ENCODE data around the gene OR5B21. TPM values are rescaled to one million over a fixed set of nuclear protein-coding genes. Genes with fewer than 3 reads are reported as not detected.

OR5B21 gene
- total RNA-seq, 4 donors from 2014 or later, result not detected

GRCh38 chr11:58511636-58512035 is 3.7 kb upstream of the OR5B21 start:
- H3K27ac ChIP-seq, result no peak overlapping the region
- no peaks in the 10 kb centered on the region for H3K4me1 ChIP-seq
- H3K9me3 ChIP-seq, result no peaks in the 10 kb centered on the region
- H3K27me3 ChIP-seq, result no peaks in the 10 kb centered on the region
- no peak for DNase-seq
- no peaks in the 10 kb centered on the region for H3K36me3 ChIP-seq
- intact Hi-C loops (cut with DNase I; ENCODE audit: low total_unique reads), result no loop called here
- TF ChIP-seq POLR2A (IDR thresholded peaks at IDR 0.05) (no peak), CTCF (IDR thresholded peaks at IDR 0.05) (no peak)
- H3K4me3 ChIP-seq, result no peak overlapping the region

GRCh38 chr11:58509748-58510147 is 1.8 kb upstream of the OR5B21 start:
- TF ChIP-seq CTCF (IDR thresholded peaks at IDR 0.05), result no peak
- no peak for TF ChIP-seq POLR2A (IDR thresholded peaks at IDR 0.05)
- H3K9me3 ChIP-seq, result no peaks in the 10 kb centered on the region
- H3K27ac ChIP-seq, result no peak overlapping the region
- DNase-seq, result no peak
- H3K4me1 ChIP-seq, result no peaks in the 10 kb centered on the region
- no peaks in the 10 kb centered on the region for H3K36me3 ChIP-seq
- intact Hi-C loops (cut with DNase I; ENCODE audit: low total_unique reads), result no loop called here
- no peaks in the 10 kb centered on the region for H3K27me3 ChIP-seq
- H3K4me3 ChIP-seq, result no peak overlapping the region

GRCh38 chr11:58508814-58509213 is 909 bp upstream of the OR5B21 start:
- no peaks in the 10 kb centered on the region for H3K36me3 ChIP-seq
- TF ChIP-seq POLR2A (IDR thresholded peaks at IDR 0.05) (no peak), CTCF (IDR thresholded peaks at IDR 0.05) (no peak)
- H3K27me3 ChIP-seq, result no peaks in the 10 kb centered on the region
- H3K27ac ChIP-seq, result no peak overlapping the region
- no peak overlapping the region for H3K4me3 ChIP-seq
- intact Hi-C loops (cut with DNase I; ENCODE audit: low total_unique reads), result no loop called here
- no peaks in the 10 kb centered on the region for H3K4me1 ChIP-seq
- H3K9me3 ChIP-seq, result no peaks in the 10 kb centered on the region
- DNase-seq, result no peak

- H3K9me3 ChIP-seq, result no peaks in the 10 kb centered on the region
- intact Hi-C loops (cut with DNase I; ENCODE audit: low total_unique reads), result no loop called here
- no peak for DNase-seq
- H3K36me3 ChIP-seq, result no peaks in the 10 kb centered on the region
- no peaks in the 10 kb centered on the region for H3K4me1 ChIP-seq
- no peak overlapping the region for H3K27ac ChIP-seq
- no peak for TF ChIP-seq CTCF (IDR thresholded peaks at IDR 0.05)
- TF ChIP-seq POLR2A (IDR thresholded peaks at IDR 0.05), result no peak
- H3K27me3 ChIP-seq, result no peaks in the 10 kb centered on the region
- H3K4me3 ChIP-seq, result no peak overlapping the region
Measured at GRCh38 chr11:58507355-58507754, 550 bp downstream of the OR5B21 start.

GRCh38 chr11:58506935-58507334 is 970 bp downstream of the OR5B21 start:
- intact Hi-C loops (cut with DNase I; ENCODE audit: low total_unique reads), result no loop called here
- no peaks in the 10 kb centered on the region for H3K27me3 ChIP-seq
- no peak for TF ChIP-seq POLR2A (IDR thresholded peaks at IDR 0.05)
- TF ChIP-seq CTCF (IDR thresholded peaks at IDR 0.05), result no peak
- H3K9me3 ChIP-seq, result no peaks in the 10 kb centered on the region
- H3K4me3 ChIP-seq, result no peak overlapping the region
- H3K36me3 ChIP-seq, result no peaks in the 10 kb centered on the region
- DNase-seq, result no peak
- H3K27ac ChIP-seq, result no peak overlapping the region
- no peaks in the 10 kb centered on the region for H3K4me1 ChIP-seq
